ENCODE results near the gene IL15RA.
A peak's percentile ranks its signal among the peaks of the same experiment; 100 is the strongest.
"Not testable (repeated sequence)": the region's sequence is repeated elsewhere in the genome, so short reads cannot be mapped to it uniquely, and the experiment has no call there.

The IL15RA gene

DNA sequence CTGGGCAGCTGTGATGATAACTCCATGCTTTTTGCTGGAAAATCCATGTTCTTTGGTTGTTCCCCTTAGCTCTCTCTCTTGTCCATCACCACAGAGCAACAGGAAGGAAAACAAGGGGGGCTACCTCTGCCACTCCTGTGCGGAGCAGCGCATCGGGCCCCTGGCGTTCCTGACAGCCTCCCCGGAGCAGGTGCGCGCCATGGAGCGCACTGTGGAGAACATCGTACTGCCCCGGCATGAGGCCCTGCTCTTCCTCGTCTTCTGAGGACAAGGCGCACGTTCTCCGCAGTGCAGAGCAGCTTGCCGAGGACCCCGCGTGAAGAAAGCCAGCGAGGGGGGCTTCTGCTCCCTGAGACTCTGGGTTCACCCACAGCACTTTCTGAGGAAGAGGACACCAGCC is 40.3 kb downstream of the IL15RA start:
- H3K9me3 Mint-ChIP-seq = no peaks in the 10 kb centered on the region
- no peaks in the 10 kb centered on the region for H3K27me3 Mint-ChIP-seq
- H3K4me1 Mint-ChIP-seq = no peaks in the 10 kb centered on the region
- no peak overlapping the region for H3K27ac Mint-ChIP-seq
- no peak overlapping the region for H3K4me3 Mint-ChIP-seq
- H3K36me3 Mint-ChIP-seq = peaks cover 3% of the 10 kb centered on the region

DNA sequence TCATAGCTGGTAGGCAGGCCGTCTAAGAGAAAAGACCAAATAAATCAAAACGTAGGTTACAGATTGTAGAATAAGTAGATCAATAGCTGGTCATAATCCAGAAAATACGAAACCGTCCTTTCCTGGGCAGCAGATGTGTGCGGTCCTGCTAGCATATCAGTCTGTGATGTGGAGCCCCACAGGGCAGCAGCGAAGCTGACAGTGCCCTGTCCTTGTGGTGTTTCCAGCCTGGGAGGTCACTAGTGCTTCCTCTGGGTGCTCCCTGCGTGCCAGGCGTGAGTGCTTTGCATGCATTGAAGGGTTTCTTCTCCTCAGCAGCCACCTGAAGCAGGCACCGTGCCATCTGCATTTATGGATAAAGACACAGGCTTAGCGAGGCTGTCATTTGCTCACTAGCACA is 41.7 kb downstream of the IL15RA start:
- H3K4me3 Mint-ChIP-seq = no peak overlapping the region
- no peaks in the 10 kb centered on the region for H3K9me3 Mint-ChIP-seq
- peaks cover 4% of the 10 kb centered on the region for H3K36me3 Mint-ChIP-seq

DNA sequence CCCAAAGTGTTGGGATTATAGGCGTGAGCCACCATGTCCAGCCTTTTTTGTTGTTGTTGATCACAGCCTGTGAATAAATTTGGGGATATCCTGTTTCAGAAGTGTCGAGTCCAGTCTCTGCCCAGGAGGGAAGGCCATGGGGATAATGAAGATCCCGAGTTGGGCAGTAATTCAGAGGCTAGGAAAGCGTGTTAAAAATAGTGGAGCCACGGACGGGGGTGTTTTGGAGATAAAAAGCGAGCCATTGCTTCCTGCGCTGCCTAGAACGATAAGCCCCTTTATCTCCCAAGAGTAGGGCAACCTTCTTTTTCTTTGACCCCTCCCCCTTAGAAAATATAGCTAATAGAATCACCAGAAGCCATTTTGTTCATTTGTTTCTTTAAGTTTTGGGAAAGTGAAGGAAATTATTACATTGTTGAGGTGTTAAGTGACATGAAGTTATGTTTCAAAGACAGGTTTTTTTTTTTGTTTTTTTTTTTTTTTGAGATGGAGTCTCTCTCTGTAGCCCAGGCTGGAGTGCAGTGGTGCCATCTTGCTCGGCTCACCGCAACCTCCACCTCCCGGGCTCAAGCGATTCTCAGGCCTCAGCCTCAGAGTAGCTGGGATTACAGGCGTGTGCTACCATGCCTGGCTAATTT is 43.3 kb downstream of the IL15RA start:
- Mint-ChIP-seq H3K27ac (no peak overlapping the region), H3K4me3 (no peak overlapping the region), H3K9me3 (no peaks in the 10 kb centered on the region), H3K4me1 (no peaks in the 10 kb centered on the region), H3K36me3 (peaks cover 9% of the 10 kb centered on the region), H3K27me3 (no peaks in the 10 kb centered on the region)

More for the DNA sequence above, 41.7 kb downstream of the IL15RA start:
- no peak overlapping the region for H3K27ac Mint-ChIP-seq
- H3K27me3 Mint-ChIP-seq = no peaks in the 10 kb centered on the region
- H3K4me1 Mint-ChIP-seq = no peaks in the 10 kb centered on the region

DNA sequence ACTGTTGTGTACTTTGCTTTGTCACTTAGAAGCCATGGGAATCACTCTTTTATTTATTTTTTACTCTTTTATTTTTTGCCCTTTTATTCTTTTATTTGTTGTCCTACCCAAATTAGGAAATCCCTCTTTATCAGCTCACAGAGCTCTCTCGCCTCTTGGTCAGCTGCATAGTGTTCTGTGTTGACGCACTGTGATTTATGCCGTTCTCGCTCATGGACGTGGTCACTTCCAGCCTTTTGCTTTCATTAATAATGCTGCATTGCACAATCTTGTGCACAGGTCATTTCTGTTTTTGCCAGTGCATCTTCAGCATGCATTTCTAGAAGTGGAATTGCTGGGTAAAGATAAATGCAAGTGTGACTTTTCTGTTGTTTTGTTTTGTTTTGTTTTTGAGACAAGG is 45.0 kb downstream of the IL15RA start:
- no peak overlapping the region for H3K4me3 Mint-ChIP-seq

DNA sequence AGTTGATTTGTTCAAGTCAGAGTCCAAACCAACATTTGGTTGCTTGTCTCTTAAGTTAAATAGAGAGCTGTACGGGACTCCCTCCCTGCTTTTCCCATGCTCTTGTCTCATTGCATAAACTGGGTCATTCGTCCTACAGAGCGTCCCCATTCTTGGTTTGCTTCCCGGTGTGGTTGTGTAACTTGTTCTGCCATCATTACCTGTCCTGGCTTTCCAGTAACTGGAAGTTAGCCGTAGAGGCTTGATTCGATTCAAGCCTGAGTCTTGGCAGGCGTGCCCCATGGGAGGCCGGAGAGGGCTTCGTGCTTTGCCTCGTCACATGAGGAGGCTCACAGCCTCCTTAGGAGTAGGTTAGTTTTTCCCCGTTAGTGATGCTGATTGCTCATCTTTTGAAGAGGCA is 47.1 kb downstream of the IL15RA start:
- Mint-ChIP-seq H3K4me3 (no peak overlapping the region), H3K9me3 (no peaks in the 10 kb centered on the region), H3K4me1 (no peaks in the 10 kb centered on the region), H3K27me3 (no peaks in the 10 kb centered on the region), H3K27ac (no peak overlapping the region), H3K36me3 (peaks cover 13% of the 10 kb centered on the region)

More for the DNA sequence above, 45.0 kb downstream of the IL15RA start:
- H3K4me1 Mint-ChIP-seq = no peaks in the 10 kb centered on the region
- H3K27ac Mint-ChIP-seq = no peak overlapping the region
- H3K27me3 Mint-ChIP-seq = no peaks in the 10 kb centered on the region
- H3K36me3 Mint-ChIP-seq = peaks cover 11% of the 10 kb centered on the region
- H3K9me3 Mint-ChIP-seq = no peaks in the 10 kb centered on the region

DNA sequence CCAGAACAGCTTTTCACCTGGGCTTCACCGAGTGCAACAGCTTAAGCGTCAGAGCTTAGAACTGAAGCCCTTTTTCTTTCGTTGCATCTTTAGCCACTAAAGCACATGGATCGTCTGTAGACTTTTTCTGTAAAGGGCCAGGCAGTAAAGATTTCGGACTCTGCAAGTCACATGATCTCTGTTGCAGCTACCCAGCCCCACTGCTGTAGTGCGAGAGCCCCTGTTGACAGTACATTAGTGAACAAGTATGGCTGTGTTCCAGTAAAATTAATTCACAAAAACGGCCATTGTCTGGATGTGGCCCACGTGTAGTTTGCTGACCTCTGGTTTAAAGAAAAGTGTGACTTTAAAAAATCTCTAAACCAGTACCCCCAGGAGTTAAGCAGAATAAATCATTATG is 47.9 kb downstream of the IL15RA start:
- Mint-ChIP-seq H3K36me3 (peaks cover 16% of the 10 kb centered on the region), H3K4me3 (no peak overlapping the region), H3K9me3 (no peaks in the 10 kb centered on the region), H3K4me1 (no peaks in the 10 kb centered on the region), H3K27me3 (no peaks in the 10 kb centered on the region), H3K27ac (no peak overlapping the region)

DNA sequence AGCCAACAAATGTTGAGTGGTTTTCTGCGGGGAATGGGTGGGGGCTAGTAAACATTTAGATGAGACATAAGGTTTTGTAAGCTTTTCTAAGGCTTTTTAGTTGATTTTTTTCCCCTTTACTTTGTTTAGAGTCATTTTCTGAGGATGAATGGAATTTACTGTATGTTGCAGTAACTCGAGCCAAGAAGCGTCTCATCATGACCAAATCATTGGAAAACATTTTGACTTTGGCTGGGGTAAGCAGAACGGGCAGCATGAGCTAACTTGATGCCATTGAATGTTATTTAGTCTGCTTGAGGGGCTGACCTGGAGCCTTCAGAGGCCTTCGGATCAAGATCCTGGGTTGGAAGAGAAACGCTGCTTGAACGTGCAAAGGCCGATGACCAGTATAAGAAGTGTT is 50.0 kb downstream of the IL15RA start:
- Mint-ChIP-seq H3K36me3 (peaks cover 16% of the 10 kb centered on the region), H3K27ac (no peak overlapping the region), H3K4me3 (no peak overlapping the region), H3K9me3 (no peaks in the 10 kb centered on the region), H3K27me3 (no peaks in the 10 kb centered on the region), H3K4me1 (no peaks in the 10 kb centered on the region)

DNA sequence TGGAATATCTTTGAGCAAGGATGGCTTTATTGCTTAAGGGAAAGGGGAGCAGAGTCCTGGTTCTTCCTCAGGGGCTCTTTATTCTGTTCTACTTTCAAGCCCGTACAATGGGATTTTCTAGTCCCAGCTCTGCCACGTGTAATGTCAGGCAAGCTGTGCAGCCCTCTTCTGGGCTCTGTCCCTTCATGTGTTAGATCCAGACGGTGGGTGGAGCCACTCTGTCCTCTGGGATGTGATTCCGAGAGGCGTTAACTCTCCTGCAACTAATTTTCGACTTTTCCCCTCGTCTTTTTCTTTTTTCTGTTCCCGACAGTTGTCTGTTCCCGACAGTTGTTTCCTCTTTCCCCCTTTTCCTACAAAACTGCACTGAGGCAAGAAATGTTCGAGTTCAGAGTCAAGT is 52.5 kb downstream of the IL15RA start:
- H3K36me3 Mint-ChIP-seq = peaks cover 17% of the 10 kb centered on the region
- no peaks in the 10 kb centered on the region for H3K9me3 Mint-ChIP-seq
- no peak overlapping the region for H3K4me3 Mint-ChIP-seq
- no peaks in the 10 kb centered on the region for H3K27me3 Mint-ChIP-seq
- H3K4me1 Mint-ChIP-seq = no peaks in the 10 kb centered on the region
- no peak overlapping the region for H3K27ac Mint-ChIP-seq

DNA sequence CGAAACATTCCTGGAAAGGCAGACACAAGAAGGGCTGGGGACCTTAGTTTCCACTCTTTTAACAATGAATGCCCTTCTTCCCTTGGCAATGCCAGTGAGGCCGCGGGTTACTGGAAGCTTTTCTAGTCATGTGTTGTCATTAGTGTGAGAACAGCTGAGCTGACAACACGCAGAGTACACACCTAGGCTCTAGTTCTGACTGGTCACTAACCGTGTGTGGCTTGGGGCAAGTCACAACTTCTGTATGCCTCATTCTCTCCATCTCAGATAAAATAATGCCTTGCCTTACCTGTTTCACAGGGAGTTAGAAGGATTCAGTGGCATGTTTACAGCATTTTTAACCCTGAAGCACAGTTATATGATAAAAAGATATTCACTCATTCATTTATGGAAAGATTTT is 55.6 kb downstream of the IL15RA start:
- Mint-ChIP-seq H3K4me1 (no peaks in the 10 kb centered on the region), H3K36me3 (peaks cover 10% of the 10 kb centered on the region), H3K27me3 (no peaks in the 10 kb centered on the region), H3K27ac (no peak overlapping the region), H3K4me3 (no peak overlapping the region), H3K9me3 (no peaks in the 10 kb centered on the region)

DNA sequence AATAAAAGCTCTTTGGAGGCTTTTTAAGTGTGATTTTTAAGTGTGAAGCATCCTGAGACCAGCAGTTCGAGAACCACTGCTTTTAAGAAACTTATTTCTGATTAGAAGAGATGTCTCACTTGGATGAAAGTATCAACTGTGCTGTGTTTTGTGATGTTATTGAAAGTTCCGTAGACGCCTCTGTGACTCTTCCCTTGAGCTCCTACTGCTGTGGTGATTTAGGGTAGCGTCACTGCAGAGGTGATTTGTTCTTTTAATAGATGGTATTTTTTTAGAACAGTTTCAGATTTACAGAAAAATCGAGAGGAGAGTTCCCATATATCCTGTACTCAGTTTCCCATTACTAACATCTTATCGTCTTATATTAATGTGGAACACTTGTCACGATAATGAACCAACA is 57.8 kb downstream of the IL15RA start:
- H3K4me3 Mint-ChIP-seq = no peak overlapping the region
- H3K27me3 Mint-ChIP-seq = no peaks in the 10 kb centered on the region
- peaks cover 15% of the 10 kb centered on the region for H3K36me3 Mint-ChIP-seq
- no peaks in the 10 kb centered on the region for H3K9me3 Mint-ChIP-seq
- no peak overlapping the region for H3K27ac Mint-ChIP-seq
- H3K4me1 Mint-ChIP-seq = no peaks in the 10 kb centered on the region

DNA sequence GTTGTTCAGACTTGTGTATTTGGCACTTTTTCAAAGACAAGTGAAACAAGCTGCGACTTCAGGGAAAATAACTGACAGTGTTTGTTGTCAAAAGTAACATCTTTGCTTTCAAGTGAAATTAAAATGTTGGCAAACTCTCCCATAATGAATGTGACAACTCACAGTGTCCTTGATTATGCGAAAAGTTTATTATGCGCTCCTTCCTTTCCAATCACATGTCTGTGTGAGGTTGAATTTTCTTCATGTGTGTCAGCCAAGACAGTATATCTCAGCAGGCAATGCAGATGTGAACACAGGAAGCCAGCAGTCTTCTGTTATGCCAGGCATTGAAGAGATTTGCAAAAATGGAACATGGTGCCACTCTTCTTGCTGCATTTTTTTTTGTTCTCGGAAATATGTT is 58.6 kb downstream of the IL15RA start:
- no peaks in the 10 kb centered on the region for H3K27me3 Mint-ChIP-seq
- H3K36me3 Mint-ChIP-seq = peaks cover 16% of the 10 kb centered on the region
- no peak overlapping the region for H3K4me3 Mint-ChIP-seq
- no peaks in the 10 kb centered on the region for H3K4me1 Mint-ChIP-seq
- no peaks in the 10 kb centered on the region for H3K9me3 Mint-ChIP-seq
- no peak overlapping the region for H3K27ac Mint-ChIP-seq

DNA sequence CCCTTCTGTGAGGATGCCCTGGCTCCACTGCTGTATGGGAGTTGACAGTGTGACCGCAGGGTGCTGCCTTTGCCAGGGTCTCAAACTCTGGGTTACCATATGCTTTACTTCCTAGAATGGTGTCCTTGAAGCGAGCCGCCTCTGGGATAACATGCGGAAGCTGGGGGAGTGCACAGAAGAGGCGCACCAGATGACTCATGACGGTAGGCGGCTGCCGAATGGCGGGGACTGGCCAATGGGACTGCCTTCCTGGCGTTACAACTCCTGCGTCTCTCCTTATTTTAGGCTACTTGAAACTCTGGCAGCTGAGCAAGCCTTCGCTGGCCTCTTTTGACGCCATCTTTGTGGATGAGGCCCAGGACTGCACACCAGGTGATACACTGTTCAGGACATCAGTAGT is 60.0 kb downstream of the IL15RA start:
- no peak overlapping the region for H3K27ac Mint-ChIP-seq
- peaks cover 20% of the 10 kb centered on the region for H3K36me3 Mint-ChIP-seq
- H3K4me3 Mint-ChIP-seq = no peak overlapping the region
- no peaks in the 10 kb centered on the region for H3K27me3 Mint-ChIP-seq
- no peaks in the 10 kb centered on the region for H3K9me3 Mint-ChIP-seq
- H3K4me1 Mint-ChIP-seq = no peaks in the 10 kb centered on the region

DNA sequence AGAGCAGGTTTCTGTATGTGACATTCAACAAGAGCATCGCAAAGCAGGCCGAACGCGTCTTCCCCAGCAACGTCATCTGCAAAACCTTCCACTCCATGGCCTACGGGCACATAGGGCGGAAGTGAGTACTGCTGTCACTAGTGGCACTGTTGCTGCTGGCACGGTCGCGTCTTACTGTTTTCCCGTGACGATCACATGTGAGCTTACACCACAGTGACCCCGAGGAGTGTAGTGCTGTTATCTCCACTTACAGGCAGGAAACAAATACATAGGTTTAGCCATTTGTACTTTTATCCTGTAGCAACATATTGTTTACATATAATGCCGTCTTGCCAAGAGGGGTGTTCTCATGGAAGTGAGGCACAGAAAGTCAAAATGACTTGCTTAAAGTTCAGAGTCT is 61.9 kb downstream of the IL15RA start:
- Mint-ChIP-seq H3K4me1 (peaks cover 5% of the 10 kb centered on the region), H3K36me3 (peaks cover 17% of the 10 kb centered on the region), H3K27me3 (no peaks in the 10 kb centered on the region), H3K9me3 (no peaks in the 10 kb centered on the region), H3K27ac (no peak overlapping the region), H3K4me3 (no peak overlapping the region)

DNA sequence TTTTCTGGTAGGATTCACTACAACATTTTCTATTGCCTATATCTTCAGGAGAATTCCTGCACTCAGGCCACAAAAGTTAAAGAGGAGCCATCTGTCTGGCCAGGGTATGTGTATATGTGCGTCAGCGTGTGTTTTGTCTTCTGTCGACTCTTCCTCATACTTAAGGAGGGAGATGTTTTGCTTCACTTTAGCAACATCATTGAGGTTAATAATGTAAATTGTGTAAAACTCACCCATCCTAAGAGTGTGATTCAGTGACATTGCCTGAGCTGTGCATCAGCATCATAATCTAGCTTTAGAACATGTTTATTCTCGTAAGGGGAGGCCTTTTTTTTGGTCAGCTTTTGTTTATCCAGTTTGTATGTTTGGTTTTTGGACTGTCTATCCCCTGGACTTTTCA is 63.6 kb downstream of the IL15RA start:
- Mint-ChIP-seq H3K4me1 (peaks cover 5% of the 10 kb centered on the region), H3K27ac (no peak overlapping the region), H3K27me3 (no peaks in the 10 kb centered on the region), H3K4me3 (no peak overlapping the region), H3K9me3 (no peaks in the 10 kb centered on the region), H3K36me3 (peaks cover 20% of the 10 kb centered on the region)

DNA sequence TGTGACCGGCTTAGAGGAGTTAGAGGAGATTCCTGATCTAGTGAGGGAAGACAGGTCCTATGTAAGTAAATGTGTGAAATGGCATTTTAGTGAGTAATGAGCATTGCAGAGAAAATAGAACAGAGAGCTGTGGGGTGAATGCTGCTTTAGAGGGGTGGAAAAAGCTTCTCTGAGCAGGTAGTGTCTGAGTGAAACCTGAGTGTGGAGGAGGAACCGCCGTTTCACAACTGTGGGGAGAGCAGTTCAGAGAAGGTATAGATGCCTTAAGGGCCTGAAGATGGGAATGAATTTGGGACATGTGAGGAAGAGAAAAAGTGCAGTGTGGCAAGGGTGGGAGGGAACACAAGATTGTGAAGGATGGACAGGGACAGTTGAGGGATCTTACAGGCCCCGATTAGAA is 65.7 kb downstream of the IL15RA start:
- Mint-ChIP-seq H3K4me1 (peaks cover 11% of the 10 kb centered on the region), H3K9me3 (no peaks in the 10 kb centered on the region), H3K36me3 (peaks cover 24% of the 10 kb centered on the region), H3K27ac (peak overlapping the region; percentile 75), H3K4me3 (no peak overlapping the region), H3K27me3 (no peaks in the 10 kb centered on the region)

DNA sequence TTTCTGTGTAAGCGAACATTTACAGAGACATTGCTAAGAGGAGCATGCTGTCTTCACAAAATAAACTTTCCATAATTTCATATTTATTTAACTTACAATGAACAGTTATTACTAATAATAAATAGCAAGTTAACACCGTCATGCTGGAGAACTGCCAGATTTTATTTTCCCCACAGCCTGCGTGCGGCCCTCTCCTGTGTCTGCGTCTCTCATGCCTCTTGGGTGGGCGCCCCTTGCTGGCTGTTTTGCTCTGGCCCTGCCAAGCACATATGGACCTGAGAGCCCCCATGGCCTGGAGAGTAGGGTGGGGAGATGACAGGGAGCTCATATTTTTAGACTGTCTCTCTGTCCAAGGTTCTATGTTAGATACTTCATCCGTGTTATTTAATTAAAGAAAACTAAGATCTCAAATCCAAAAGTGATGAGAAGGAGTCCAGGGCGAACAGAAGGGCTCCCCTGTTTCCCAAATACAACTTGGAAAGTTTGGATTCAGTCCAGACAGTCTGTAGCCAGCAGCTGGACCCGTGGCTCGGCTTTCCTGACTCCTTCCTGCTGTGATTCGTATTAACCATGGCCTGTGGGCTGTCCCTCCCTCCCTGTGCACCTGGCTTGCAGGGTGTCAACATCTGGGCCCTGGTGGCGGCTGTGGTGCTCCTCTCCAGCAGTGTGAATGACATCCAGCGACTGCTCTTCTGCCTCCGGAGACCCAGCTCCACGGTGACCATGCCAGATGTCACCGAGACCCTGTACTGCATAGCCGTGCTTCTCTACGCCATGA is 66.8 kb downstream of the IL15RA start:
- no peak overlapping the region for H3K4me3 Mint-ChIP-seq
- peaks cover 17% of the 10 kb centered on the region for H3K4me1 Mint-ChIP-seq
- no peak overlapping the region for H3K27ac Mint-ChIP-seq
- H3K9me3 Mint-ChIP-seq = no peaks in the 10 kb centered on the region
- H3K36me3 Mint-ChIP-seq = peaks cover 17% of the 10 kb centered on the region
- no peaks in the 10 kb centered on the region for H3K27me3 Mint-ChIP-seq

DNA sequence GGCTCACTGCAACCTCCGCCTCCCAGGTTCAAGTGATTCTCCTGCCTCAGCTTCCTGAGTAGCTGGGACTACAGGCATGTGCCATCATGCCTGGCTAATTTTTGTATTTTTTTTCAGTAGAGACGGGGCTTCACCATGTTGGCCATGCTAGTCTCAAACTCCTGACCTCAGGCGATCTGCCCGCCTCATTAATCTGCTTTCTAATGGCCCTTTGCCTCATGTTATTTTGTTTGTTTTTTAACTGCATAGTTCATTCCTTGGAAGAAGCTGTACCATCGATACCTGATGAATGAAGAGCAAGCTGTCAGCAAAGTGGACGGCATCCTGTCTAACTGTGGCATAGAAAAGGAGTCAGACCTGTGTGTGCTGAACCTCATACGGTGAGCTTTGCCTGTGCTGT is 68.7 kb downstream of the IL15RA start:
- H3K36me3 Mint-ChIP-seq = peaks cover 18% of the 10 kb centered on the region
- not testable (repeated sequence) for H3K27me3 Mint-ChIP-seq, H3K9me3 Mint-ChIP-seq, H3K27ac Mint-ChIP-seq, H3K4me3 Mint-ChIP-seq
- H3K4me1 Mint-ChIP-seq = peaks cover 26% of the 10 kb centered on the region
